Chondrocyte (in vitro differentiated cells): ENCODE measurements around the gene ACBD6. TPM values are rescaled to one million over a fixed set of nuclear protein-coding genes. Genes with fewer than 3 reads are reported as not detected.
"Not testable (repeated sequence)": the region's sequence is repeated elsewhere in the genome, so short reads cannot be mapped to it uniquely, and the experiment has no call there.

Source experiments
- DNase-seq: peaks from one replicate; pipeline ENCODE4 v3.0.0; 2021; ENCODE audit warnings: mixed read lengths, low spot score
- H3K27ac Mint-ChIP-seq: one replicate; pipeline ENCODE4 v1.8.0; 2021; ENCODE audit warnings: mild to moderate bottlenecking, moderate library complexity, mixed read lengths; ENCODE audit not compliant: unreplicated experiment
- H3K27me3 Mint-ChIP-seq: 2 replicates; pipeline ENCODE4 v1.8.0; 2021; ENCODE audit warnings: low read depth, mixed read lengths
- H3K36me3 Mint-ChIP-seq: 2 replicates; pipeline ENCODE4 v1.8.0; 2021; ENCODE audit warnings: low read depth, mixed read lengths
- H3K4me1 Mint-ChIP-seq: 2 replicates; pipeline ENCODE4 v1.8.0; 2021; ENCODE audit warnings: low read depth, mild to moderate bottlenecking, mixed read lengths
- H3K4me3 Mint-ChIP-seq: one replicate; pipeline ENCODE4 v1.8.0; 2021; ENCODE audit warnings: mild to moderate bottlenecking, moderate library complexity, mixed read lengths; ENCODE audit not compliant: unreplicated experiment
- H3K9me3 Mint-ChIP-seq: 2 replicates; pipeline ENCODE4 v1.8.0; 2021; ENCODE audit warnings: low read depth, mixed read lengths
- long read RNA-seq: library from polyadenylated mRNA; stranded (forward); transcript quantifications from one replicate; pipeline ENCODE4 v2.0.0, GENCODE V29; 2021
- total RNA-seq: library from RNA; stranded (reverse); gene quantifications from 3 replicates; pipeline ENCODE4 v1.2.1, GENCODE V29; 2021
- TF ChIP-seq, protein P1 (sequence below): fragments of 200-600 bp; sonication (generic); IDR thresholded peaks from 2 replicates; pipeline ENCODE4 v1.5.0; 2021; ENCODE audit warnings: antibody characterized with exemption, mild to moderate bottlenecking, moderate library complexity

ACBD6 gene, protein sequence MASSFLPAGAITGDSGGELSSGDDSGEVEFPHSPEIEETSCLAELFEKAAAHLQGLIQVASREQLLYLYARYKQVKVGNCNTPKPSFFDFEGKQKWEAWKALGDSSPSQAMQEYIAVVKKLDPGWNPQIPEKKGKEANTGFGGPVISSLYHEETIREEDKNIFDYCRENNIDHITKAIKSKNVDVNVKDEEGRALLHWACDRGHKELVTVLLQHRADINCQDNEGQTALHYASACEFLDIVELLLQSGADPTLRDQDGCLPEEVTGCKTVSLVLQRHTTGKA
- 43.1 to 55.0 TPM (median 43.4 TPM) in 3 replicates for total RNA-seq
- long read RNA-seq, transcript ACBD6-201 (8 exons, 1,670 nt) = major isoform, 43 of 50 reads
- long read RNA-seq, partial matches to known transcripts = 2 of 50 reads
- long read RNA-seq, other reads (novel, unspliced or antisense) = 5 of 50 reads

DNA sequence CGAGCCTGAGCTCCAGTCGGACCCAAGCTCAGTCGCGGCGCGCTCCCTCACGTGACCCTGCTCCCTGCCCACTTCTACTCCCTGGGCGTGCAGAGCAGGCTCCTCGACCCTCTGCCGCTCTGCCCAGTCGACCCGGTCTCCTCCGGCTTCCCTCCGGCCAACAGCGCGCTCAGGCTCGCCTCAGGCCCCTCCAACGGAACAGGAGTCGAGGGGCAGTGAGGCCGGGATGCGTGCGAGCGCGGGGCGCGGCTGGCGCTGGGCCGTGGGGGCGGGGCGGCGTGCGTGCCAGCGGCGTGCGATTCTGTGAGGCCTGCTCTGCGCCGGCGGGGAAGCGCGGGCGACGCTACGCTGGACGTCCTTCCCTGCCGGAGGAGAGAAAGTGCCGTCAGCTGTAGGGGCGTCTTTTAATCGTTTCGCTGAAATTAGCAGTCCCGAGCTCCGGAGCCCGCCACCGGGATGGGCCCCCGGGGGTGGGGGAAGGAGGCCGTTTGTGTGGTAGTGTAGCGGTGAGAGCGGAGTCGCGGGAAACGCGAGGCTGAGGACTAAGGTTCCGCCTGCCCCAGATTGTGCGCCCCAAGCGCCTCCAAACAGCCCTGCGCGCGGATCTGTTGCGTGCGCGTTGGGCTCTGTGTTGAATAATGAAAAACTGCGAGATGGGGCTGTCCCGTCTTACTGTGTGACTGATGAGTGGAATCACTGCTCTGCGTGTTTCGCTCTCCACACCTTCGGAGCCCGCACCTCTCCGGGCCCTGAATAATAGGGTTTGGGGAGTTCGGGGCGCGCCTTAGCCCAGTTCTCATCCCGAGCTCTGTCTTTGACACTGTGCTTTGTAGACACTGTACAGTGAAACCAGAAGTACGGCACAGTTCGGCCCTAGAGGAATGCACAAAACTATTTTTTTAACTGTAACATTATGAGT is at the start of gene ACBD6:
TSS of gene ACBD6 (minus strand) at position 217 of the 919 bp plus-strand sequence. CDS start 311 bp downstream, outside the sequence.
- H3K9me3 Mint-ChIP-seq = peaks cover under 1% of the 10 kb centered on the region
- peak within 1 kb of the TSS; percentile 96 for H3K4me3 Mint-ChIP-seq
- peaks cover 47% of the 10 kb centered on the region for H3K4me1 Mint-ChIP-seq
- H3K27ac Mint-ChIP-seq = peak within 1 kb of the TSS; percentile 98
- no peaks in the 10 kb centered on the region for H3K36me3 Mint-ChIP-seq
- peak; percentile 94 for DNase-seq
- H3K27me3 Mint-ChIP-seq = no peaks in the 10 kb centered on the region
- TF ChIP-seq, protein P1, sequence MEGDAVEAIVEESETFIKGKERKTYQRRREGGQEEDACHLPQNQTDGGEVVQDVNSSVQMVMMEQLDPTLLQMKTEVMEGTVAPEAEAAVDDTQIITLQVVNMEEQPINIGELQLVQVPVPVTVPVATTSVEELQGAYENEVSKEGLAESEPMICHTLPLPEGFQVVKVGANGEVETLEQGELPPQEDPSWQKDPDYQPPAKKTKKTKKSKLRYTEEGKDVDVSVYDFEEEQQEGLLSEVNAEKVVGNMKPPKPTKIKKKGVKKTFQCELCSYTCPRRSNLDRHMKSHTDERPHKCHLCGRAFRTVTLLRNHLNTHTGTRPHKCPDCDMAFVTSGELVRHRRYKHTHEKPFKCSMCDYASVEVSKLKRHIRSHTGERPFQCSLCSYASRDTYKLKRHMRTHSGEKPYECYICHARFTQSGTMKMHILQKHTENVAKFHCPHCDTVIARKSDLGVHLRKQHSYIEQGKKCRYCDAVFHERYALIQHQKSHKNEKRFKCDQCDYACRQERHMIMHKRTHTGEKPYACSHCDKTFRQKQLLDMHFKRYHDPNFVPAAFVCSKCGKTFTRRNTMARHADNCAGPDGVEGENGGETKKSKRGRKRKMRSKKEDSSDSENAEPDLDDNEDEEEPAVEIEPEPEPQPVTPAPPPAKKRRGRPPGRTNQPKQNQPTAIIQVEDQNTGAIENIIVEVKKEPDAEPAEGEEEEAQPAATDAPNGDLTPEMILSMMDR = peak; percentile 46

DNA sequence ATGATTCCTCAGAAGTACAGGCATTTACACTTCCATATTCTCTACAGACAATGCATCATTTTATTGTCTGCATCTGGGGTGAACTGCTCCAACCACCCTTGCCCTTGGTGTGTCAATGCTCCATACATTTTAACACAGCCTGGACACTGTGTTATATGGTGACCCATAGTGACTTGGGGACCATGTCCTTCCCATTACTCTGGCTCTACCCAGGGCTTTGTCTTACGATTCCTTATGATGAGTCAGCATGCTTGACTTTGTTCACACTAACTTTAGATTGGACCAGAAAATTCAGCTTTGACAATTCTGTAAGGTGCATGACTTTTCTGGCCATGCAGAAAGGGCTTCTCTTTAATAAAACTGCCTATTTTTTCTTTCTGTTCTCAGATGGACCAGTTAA is 49.6 kb upstream of the ACBD6 start:
- DNase-seq = no peak
- H3K27me3 Mint-ChIP-seq = no peaks in the 10 kb centered on the region
- no peak overlapping the region for H3K4me3 Mint-ChIP-seq
- H3K4me1 Mint-ChIP-seq = no peaks in the 10 kb centered on the region
- H3K9me3 Mint-ChIP-seq = no peaks in the 10 kb centered on the region
- TF ChIP-seq, protein P1 = no peak
- no peak overlapping the region for H3K27ac Mint-ChIP-seq
- no peaks in the 10 kb centered on the region for H3K36me3 Mint-ChIP-seq

DNA sequence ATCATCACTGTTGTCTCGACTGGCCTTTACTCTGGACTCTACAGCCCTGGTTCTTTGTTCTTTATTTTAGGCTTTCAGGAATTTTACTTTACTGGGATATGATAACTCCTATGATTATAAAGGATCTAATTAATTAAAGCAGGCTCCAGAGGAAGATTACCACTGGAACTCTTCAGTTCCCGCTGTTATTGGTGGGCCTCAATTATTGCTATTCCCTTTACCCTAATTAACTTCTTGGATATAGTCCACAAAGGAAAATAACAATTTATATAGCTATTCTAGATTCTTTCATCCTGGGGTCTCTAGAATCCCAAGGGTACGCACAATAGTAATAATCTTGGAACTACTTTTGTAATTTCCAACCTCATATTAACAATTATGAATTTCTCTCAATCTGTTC is 47.9 kb upstream of the ACBD6 start:
- H3K27me3 Mint-ChIP-seq = no peaks in the 10 kb centered on the region
- H3K36me3 Mint-ChIP-seq = no peaks in the 10 kb centered on the region
- H3K4me1 Mint-ChIP-seq = no peaks in the 10 kb centered on the region
- DNase-seq = no peak
- TF ChIP-seq, protein P1 = no peak
- no peak overlapping the region for H3K27ac Mint-ChIP-seq
- H3K9me3 Mint-ChIP-seq = no peaks in the 10 kb centered on the region
- no peak overlapping the region for H3K4me3 Mint-ChIP-seq

DNA sequence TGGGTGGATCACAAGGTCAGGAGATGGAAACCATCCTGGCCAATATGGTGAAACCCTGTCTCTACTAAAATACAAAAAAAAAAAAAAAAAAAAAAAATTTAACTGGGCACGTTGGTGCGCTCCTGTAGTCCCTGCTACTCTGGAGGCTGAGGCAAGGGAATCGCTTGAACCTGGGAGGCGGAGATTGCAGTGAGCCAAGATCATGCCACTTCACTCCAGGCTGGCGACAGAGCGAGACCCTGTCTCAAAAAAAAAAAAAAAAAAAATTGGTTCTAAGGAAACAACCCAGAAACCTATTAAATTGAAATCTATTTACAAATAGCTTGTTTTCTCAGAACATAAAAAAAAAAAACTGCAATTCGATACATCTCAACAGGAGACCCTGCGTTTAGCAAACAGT is 47.4 kb upstream of the ACBD6 start:
- not testable (repeated sequence) for H3K36me3 Mint-ChIP-seq, H3K4me3 Mint-ChIP-seq, H3K27ac Mint-ChIP-seq, H3K9me3 Mint-ChIP-seq, DNase-seq, H3K27me3 Mint-ChIP-seq, H3K4me1 Mint-ChIP-seq

DNA sequence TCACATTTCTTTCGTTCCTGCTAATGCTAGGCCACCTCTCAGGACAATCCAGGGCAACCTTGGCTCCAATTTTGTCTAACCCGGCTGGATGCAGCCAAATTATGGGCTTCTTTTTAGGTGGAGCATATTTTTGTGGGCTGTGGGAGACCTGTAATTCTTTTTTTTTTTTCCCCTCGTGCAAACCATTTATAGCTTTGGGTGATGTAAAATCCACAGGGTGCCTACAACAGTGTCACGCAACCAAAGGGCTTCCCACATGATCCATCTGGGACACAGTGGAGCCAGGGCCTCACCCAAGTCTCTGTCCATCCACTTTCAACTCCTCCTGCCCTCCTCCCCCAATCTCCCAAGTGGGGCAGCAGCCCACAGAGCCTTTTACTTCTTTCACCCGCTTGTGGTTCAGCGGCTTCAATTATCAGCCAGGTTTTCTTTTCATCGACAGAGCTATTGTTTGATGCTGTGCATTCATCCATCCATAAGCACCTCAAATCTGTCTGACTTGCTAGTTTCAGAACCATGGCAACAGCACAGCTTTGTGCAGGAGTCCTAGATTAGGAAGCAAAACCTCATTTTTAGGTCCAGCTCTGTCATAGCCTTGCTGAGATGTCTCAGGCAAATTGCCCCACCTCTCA is 46.4 kb upstream of the ACBD6 start:
- Mint-ChIP-seq H3K36me3 (no peaks in the 10 kb centered on the region), H3K27me3 (no peaks in the 10 kb centered on the region), H3K4me1 (peaks cover 2% of the 10 kb centered on the region), H3K4me3 (no peak overlapping the region), H3K9me3 (no peaks in the 10 kb centered on the region), H3K27ac (no peak overlapping the region)
- TF ChIP-seq, protein P1 = no peak
- DNase-seq = no peak
